DOHH2 (cell line): ENCODE measurements around the gene PLIN5.

ENCODE experiments used
- EZH2phosphoT487 ChIP-seq: fragments of 200-600 bp; sonication (generic); IDR thresholded peaks from 2 replicates; pipeline ENCODE4 v1.6.1; 2017; ENCODE audit warnings: borderline replicate concordance, mild to moderate bottlenecking, antibody characterized with exemption, low read length, moderate library complexity, mixed read lengths
- TF ChIP-seq, protein P1 (sequence below): fragments of 200-600 bp; sonication (generic); IDR thresholded peaks from one replicate; pipeline ENCODE4 v1.5.1; 2014; ENCODE audit warnings: antibody characterized with exemption, mild to moderate bottlenecking, low read depth, low read length; ENCODE audit not compliant: poor library complexity, severe bottlenecking

DNA sequence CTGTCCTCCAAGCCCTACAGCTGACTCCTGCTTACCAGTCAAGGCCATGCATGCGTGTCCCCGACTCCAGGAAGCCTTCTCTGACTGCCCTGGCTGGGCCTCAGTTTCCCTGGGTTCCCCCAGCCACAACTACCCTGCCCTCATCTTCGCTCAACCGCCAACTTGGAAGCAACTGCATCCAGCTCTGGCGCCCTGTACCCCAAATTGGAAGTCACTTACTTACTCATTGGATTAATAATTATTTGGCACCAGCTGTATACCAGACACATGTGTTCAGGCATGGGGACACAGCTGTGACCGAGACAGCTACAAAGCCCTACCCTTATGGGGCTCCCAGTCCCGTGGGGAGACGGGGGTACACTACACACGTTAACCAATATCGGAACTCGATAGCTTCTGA lies 35.4 kb upstream of the PLIN5 start:
- TF ChIP-seq, protein P1, sequence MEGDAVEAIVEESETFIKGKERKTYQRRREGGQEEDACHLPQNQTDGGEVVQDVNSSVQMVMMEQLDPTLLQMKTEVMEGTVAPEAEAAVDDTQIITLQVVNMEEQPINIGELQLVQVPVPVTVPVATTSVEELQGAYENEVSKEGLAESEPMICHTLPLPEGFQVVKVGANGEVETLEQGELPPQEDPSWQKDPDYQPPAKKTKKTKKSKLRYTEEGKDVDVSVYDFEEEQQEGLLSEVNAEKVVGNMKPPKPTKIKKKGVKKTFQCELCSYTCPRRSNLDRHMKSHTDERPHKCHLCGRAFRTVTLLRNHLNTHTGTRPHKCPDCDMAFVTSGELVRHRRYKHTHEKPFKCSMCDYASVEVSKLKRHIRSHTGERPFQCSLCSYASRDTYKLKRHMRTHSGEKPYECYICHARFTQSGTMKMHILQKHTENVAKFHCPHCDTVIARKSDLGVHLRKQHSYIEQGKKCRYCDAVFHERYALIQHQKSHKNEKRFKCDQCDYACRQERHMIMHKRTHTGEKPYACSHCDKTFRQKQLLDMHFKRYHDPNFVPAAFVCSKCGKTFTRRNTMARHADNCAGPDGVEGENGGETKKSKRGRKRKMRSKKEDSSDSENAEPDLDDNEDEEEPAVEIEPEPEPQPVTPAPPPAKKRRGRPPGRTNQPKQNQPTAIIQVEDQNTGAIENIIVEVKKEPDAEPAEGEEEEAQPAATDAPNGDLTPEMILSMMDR, result no peak
- TF ChIP-seq EZH2phosphoT487, result no peak
